ENCODE results near the gene STARD7. TPM values are rescaled to one million over a fixed set of nuclear protein-coding genes. Genes with fewer than 3 reads are reported as not detected.

Gene STARD7
- total RNA-seq, 1 donor from 2014 or later: 103 TPM

GRCh38 chr2:96152304-96153161 is 56.1 kb downstream of the STARD7 start:
- FAIRE-seq (no peak), DNase-seq (ENCODE audit: low read depth) (no peak)
- peak overlapping the region; percentile 11 for H3K4me3 Mint-ChIP-seq (ENCODE audit: unreplicated experiment)
- Histone ChIP-seq H4K20me1 (ENCODE audit: insufficient read depth, low read length) (no peaks in the 10 kb centered on the region), H3K4me2 (ENCODE audit: low read length) (no peak overlapping the region), H3K9me3 (ENCODE audit: insufficient read depth, low read depth, low read length) (no peaks in the 10 kb centered on the region), H3K27ac (ENCODE audit: low read depth, low read length) (no peak overlapping the region), H3K9ac (ENCODE audit: low read length) (no peak overlapping the region), H3K36me3 (ENCODE audit: insufficient read depth, low read length) (no peaks in the 10 kb centered on the region), H3K79me2 (ENCODE audit: insufficient read depth, low read length) (no peaks in the 10 kb centered on the region), H3K27me3 (ENCODE audit: insufficient read depth, low read length) (no peaks in the 10 kb centered on the region), H3K4me1 (ENCODE audit: insufficient read depth, low read length) (peaks cover 15% of the 10 kb centered on the region), H2AFZ (ENCODE audit: low read depth, low read length) (no peak overlapping the region), H3K4me3 (ENCODE audit: insufficient read depth, low read depth, low read length) (no peak overlapping the region)
- peaks cover 57% of the 10 kb centered on the region for H3K27me3 Mint-ChIP-seq (ENCODE audit: low read depth, unreplicated experiment)
- TF ChIP-seq EZH2 (IDR thresholded peaks at IDR 0.05; ENCODE audit: insufficient read depth, low read length): no peak
- TF ChIP-seq, protein P1, sequence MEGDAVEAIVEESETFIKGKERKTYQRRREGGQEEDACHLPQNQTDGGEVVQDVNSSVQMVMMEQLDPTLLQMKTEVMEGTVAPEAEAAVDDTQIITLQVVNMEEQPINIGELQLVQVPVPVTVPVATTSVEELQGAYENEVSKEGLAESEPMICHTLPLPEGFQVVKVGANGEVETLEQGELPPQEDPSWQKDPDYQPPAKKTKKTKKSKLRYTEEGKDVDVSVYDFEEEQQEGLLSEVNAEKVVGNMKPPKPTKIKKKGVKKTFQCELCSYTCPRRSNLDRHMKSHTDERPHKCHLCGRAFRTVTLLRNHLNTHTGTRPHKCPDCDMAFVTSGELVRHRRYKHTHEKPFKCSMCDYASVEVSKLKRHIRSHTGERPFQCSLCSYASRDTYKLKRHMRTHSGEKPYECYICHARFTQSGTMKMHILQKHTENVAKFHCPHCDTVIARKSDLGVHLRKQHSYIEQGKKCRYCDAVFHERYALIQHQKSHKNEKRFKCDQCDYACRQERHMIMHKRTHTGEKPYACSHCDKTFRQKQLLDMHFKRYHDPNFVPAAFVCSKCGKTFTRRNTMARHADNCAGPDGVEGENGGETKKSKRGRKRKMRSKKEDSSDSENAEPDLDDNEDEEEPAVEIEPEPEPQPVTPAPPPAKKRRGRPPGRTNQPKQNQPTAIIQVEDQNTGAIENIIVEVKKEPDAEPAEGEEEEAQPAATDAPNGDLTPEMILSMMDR (IDR thresholded peaks at IDR 0.05; ENCODE audit: insufficient read depth, low read depth, low read length): no peak
- H3K27ac Mint-ChIP-seq (ENCODE audit: unreplicated experiment): no peak overlapping the region
- no peaks in the 10 kb centered on the region for H3K36me3 Mint-ChIP-seq (ENCODE audit: low read depth, unreplicated experiment)
- peaks cover 4% of the 10 kb centered on the region for H3K4me1 Mint-ChIP-seq (ENCODE audit: low read depth, unreplicated experiment)
- peaks cover 2% of the 10 kb centered on the region for H3K9me3 Mint-ChIP-seq (ENCODE audit: unreplicated experiment)

- no peaks in the 10 kb centered on the region for H4K20me1 ChIP-seq (ENCODE audit: insufficient read depth, low read length)
- H3K79me2 ChIP-seq (ENCODE audit: insufficient read depth, low read length): no peaks in the 10 kb centered on the region
- H3K4me3 ChIP-seq (ENCODE audit: insufficient read depth, low read depth, low read length): no peak overlapping the region
- no peak overlapping the region for H2AFZ ChIP-seq (ENCODE audit: low read depth, low read length)
- H3K27me3 ChIP-seq (ENCODE audit: insufficient read depth, low read length): no peaks in the 10 kb centered on the region
- no peak for DNase-seq (ENCODE audit: low read depth)
- peaks cover 21% of the 10 kb centered on the region for H3K4me1 ChIP-seq (ENCODE audit: insufficient read depth, low read length)
- Mint-ChIP-seq H3K9me3 (ENCODE audit: unreplicated experiment) (peaks cover under 1% of the 10 kb centered on the region), H3K27me3 (ENCODE audit: low read depth, unreplicated experiment) (peaks cover 57% of the 10 kb centered on the region), H3K27ac (ENCODE audit: unreplicated experiment) (no peak overlapping the region), H3K4me1 (ENCODE audit: low read depth, unreplicated experiment) (peaks cover 4% of the 10 kb centered on the region), H3K36me3 (ENCODE audit: low read depth, unreplicated experiment) (no peaks in the 10 kb centered on the region), H3K4me3 (ENCODE audit: unreplicated experiment) (peak overlapping the region; percentile 11)
- no peaks in the 10 kb centered on the region for H3K9me3 ChIP-seq (ENCODE audit: insufficient read depth, low read depth, low read length)
- H3K4me2 ChIP-seq (ENCODE audit: low read length): no peak overlapping the region
- no peak overlapping the region for H3K27ac ChIP-seq (ENCODE audit: low read depth, low read length)
- TF ChIP-seq, protein P1 (IDR thresholded peaks at IDR 0.05; ENCODE audit: insufficient read depth, low read depth, low read length): no peak
- no peak for TF ChIP-seq EZH2 (IDR thresholded peaks at IDR 0.05; ENCODE audit: insufficient read depth, low read length)
- no peak overlapping the region for H3K9ac ChIP-seq (ENCODE audit: low read length)
- no peak for FAIRE-seq
- no peaks in the 10 kb centered on the region for H3K36me3 ChIP-seq (ENCODE audit: insufficient read depth, low read length)
Measured at GRCh38 chr2:96151595-96152303, 56.9 kb downstream of the STARD7 start.

Data from astrocyte (in vitro differentiated cells and primary cell).